ENCODE results near the gene MNS1.

- TF ChIP-seq, protein P1, sequence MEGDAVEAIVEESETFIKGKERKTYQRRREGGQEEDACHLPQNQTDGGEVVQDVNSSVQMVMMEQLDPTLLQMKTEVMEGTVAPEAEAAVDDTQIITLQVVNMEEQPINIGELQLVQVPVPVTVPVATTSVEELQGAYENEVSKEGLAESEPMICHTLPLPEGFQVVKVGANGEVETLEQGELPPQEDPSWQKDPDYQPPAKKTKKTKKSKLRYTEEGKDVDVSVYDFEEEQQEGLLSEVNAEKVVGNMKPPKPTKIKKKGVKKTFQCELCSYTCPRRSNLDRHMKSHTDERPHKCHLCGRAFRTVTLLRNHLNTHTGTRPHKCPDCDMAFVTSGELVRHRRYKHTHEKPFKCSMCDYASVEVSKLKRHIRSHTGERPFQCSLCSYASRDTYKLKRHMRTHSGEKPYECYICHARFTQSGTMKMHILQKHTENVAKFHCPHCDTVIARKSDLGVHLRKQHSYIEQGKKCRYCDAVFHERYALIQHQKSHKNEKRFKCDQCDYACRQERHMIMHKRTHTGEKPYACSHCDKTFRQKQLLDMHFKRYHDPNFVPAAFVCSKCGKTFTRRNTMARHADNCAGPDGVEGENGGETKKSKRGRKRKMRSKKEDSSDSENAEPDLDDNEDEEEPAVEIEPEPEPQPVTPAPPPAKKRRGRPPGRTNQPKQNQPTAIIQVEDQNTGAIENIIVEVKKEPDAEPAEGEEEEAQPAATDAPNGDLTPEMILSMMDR (IDR thresholded peaks at IDR 0.05; ENCODE audit: low read depth, low read length, poor library complexity, severe bottlenecking): no peak
- no peak for TF ChIP-seq EZH2phosphoT487 (IDR thresholded peaks at IDR 0.05; ENCODE audit: borderline replicate concordance, low read length)
Measured at GRCh38 chr15:56460947-56461346, 4.0 kb downstream of the MNS1 start.
